IPS-11a (cell line): ENCODE measurements around the gene ADAMTSL3.
A peak's percentile ranks its signal among the peaks of the same experiment; 100 is the strongest.

Experiments used
- H3K4me3 ChIP-seq: one replicate; pipeline ENCODE4 v1.5.1; 2013; ENCODE audit warnings: low read depth, low read length, control low read depth

The ADAMTSL3 gene

GRCh38 chr15:83653639-83654378 is at the start of gene ADAMTSL3:
ADAMTSL3 (plus strand) TSS chr15:83654123; CDS start chr15:83655762, 1,639 bp downstream.
- H3K4me3 ChIP-seq: peak within 1 kb of the TSS; percentile 39

- H3K4me3 ChIP-seq: no peak overlapping the region
Observed at GRCh38 chr15:83604549-83604948, 49.4 kb upstream of the ADAMTSL3 start.

- H3K4me3 ChIP-seq: no peak overlapping the region
Observed at GRCh38 chr15:83605111-83605945, 48.6 kb upstream of the ADAMTSL3 start.

GRCh38 chr15:83610132-83610531 is 43.8 kb upstream of the ADAMTSL3 start:
- H3K4me3 ChIP-seq: no peak overlapping the region

- H3K4me3 ChIP-seq: no peak overlapping the region
Observed at GRCh38 chr15:83610901-83611685, 42.8 kb upstream of the ADAMTSL3 start.

GRCh38 chr15:83612226-83612625 is 41.7 kb upstream of the ADAMTSL3 start:
- H3K4me3 ChIP-seq: no peak overlapping the region

- no peak overlapping the region for H3K4me3 ChIP-seq
Observed at GRCh38 chr15:83612898-83613635, 40.9 kb upstream of the ADAMTSL3 start.

GRCh38 chr15:83613714-83614113 is 40.2 kb upstream of the ADAMTSL3 start:
- H3K4me3 ChIP-seq: no peak overlapping the region

GRCh38 chr15:83616840-83617239 is 37.1 kb upstream of the ADAMTSL3 start:
- H3K4me3 ChIP-seq: no peak overlapping the region

- no peak overlapping the region for H3K4me3 ChIP-seq
Observed at GRCh38 chr15:83626171-83626802, 27.6 kb upstream of the ADAMTSL3 start.

- no peak overlapping the region for H3K4me3 ChIP-seq
Observed at GRCh38 chr15:83631534-83631933, 22.4 kb upstream of the ADAMTSL3 start.

GRCh38 chr15:83643201-83643600 is 10.7 kb upstream of the ADAMTSL3 start:
- H3K4me3 ChIP-seq: no peak overlapping the region

- no peak overlapping the region for H3K4me3 ChIP-seq
Observed at GRCh38 chr15:83644439-83644838, 9.5 kb upstream of the ADAMTSL3 start.

GRCh38 chr15:83650831-83651230 is 3.1 kb upstream of the ADAMTSL3 start:
- no peak overlapping the region for H3K4me3 ChIP-seq

- no peak overlapping the region for H3K4me3 ChIP-seq
Observed at GRCh38 chr15:83651541-83651940, 2.4 kb upstream of the ADAMTSL3 start.

- no peak overlapping the region for H3K4me3 ChIP-seq
Observed at GRCh38 chr15:83652626-83653204, 1.2 kb upstream of the ADAMTSL3 start.

GRCh38 chr15:83653288-83653638 is 660 bp upstream of the ADAMTSL3 start:
- H3K4me3 ChIP-seq: peak overlapping the region; percentile 27

- H3K4me3 ChIP-seq: peak overlapping the region; percentile 39
Observed at GRCh38 chr15:83654379-83655236, 685 bp downstream of the ADAMTSL3 start.

- no peak overlapping the region for H3K4me3 ChIP-seq
Observed at GRCh38 chr15:83655237-83655616, 1.3 kb downstream of the ADAMTSL3 start.
